Measurements from ENCODE around the gene ABCB11. TPM values are rescaled to one million over a fixed set of nuclear protein-coding genes. Genes with fewer than 3 reads are reported as not detected.
"Not testable (repeated sequence)": the region's sequence is repeated elsewhere in the genome, so short reads cannot be mapped to it uniquely, and the experiment has no call there.

Gene ABCB11
- total RNA-seq, 1 donor, result 0.42 TPM

GRCh38 chr2:169026056-169026455 is 5.1 kb downstream of the ABCB11 start:
- Histone ChIP-seq H3K27me3 (ENCODE audit: insufficient read depth, low read length) (no peaks in the 10 kb centered on the region), H3K9me3 (ENCODE audit: low read depth, low read length) (no peaks in the 10 kb centered on the region), H3K4me3 (ENCODE audit: low read length) (no peak overlapping the region), H3K4me1 (ENCODE audit: insufficient read depth, low read length) (peaks cover 4% of the 10 kb centered on the region)

- peaks cover 4% of the 10 kb centered on the region for H3K4me1 ChIP-seq (ENCODE audit: insufficient read depth, low read length)
- no peaks in the 10 kb centered on the region for H3K9me3 ChIP-seq (ENCODE audit: low read depth, low read length)
- H3K27me3 ChIP-seq (ENCODE audit: insufficient read depth, low read length), result no peaks in the 10 kb centered on the region
- no peak overlapping the region for H3K4me3 ChIP-seq (ENCODE audit: low read length)
Observed at GRCh38 chr2:169023161-169023560, 8.0 kb downstream of the ABCB11 start.

- H3K9me3 ChIP-seq (ENCODE audit: low read depth, low read length), result no peaks in the 10 kb centered on the region
Observed at GRCh38 chr2:169018390-169018789, 12.7 kb downstream of the ABCB11 start.

GRCh38 chr2:169015943-169016342 is 15.2 kb downstream of the ABCB11 start:
- Histone ChIP-seq H3K9me3 (ENCODE audit: low read depth, low read length) (no peaks in the 10 kb centered on the region), H3K27me3 (ENCODE audit: insufficient read depth, low read length) (no peaks in the 10 kb centered on the region), H3K4me3 (ENCODE audit: low read length) (no peak overlapping the region), H3K4me1 (ENCODE audit: insufficient read depth, low read length) (peaks cover 20% of the 10 kb centered on the region)

More at GRCh38 chr2:169018390-169018789, 12.7 kb downstream of the ABCB11 start:
- no peaks in the 10 kb centered on the region for H3K27me3 ChIP-seq (ENCODE audit: insufficient read depth, low read length)
- H3K4me3 ChIP-seq (ENCODE audit: low read length), result no peak overlapping the region
- H3K4me1 ChIP-seq (ENCODE audit: insufficient read depth, low read length), result peaks cover 20% of the 10 kb centered on the region

- Histone ChIP-seq H3K9me3 (ENCODE audit: low read depth, low read length) (no peaks in the 10 kb centered on the region), H3K27me3 (ENCODE audit: insufficient read depth, low read length) (no peaks in the 10 kb centered on the region), H3K4me3 (ENCODE audit: low read length) (no peak overlapping the region), H3K4me1 (ENCODE audit: insufficient read depth, low read length) (peaks cover 20% of the 10 kb centered on the region)
Observed at GRCh38 chr2:169014780-169015179, 16.3 kb downstream of the ABCB11 start.

GRCh38 chr2:169013628-169014026 is 17.5 kb downstream of the ABCB11 start:
- no peaks in the 10 kb centered on the region for H3K9me3 ChIP-seq (ENCODE audit: low read depth, low read length)
- H3K4me1 ChIP-seq (ENCODE audit: insufficient read depth, low read length), result peaks cover 20% of the 10 kb centered on the region
- H3K4me3 ChIP-seq (ENCODE audit: low read length), result no peak overlapping the region
- H3K27me3 ChIP-seq (ENCODE audit: insufficient read depth, low read length), result no peaks in the 10 kb centered on the region

GRCh38 chr2:169012812-169013627 is 18.1 kb downstream of the ABCB11 start:
- Histone ChIP-seq H3K4me3 (ENCODE audit: low read length) (no peak overlapping the region), H3K4me1 (ENCODE audit: insufficient read depth, low read length) (peaks cover 20% of the 10 kb centered on the region), H3K27me3 (ENCODE audit: insufficient read depth, low read length) (no peaks in the 10 kb centered on the region), H3K9me3 (ENCODE audit: low read depth, low read length) (no peaks in the 10 kb centered on the region)

- peaks cover 20% of the 10 kb centered on the region for H3K4me1 ChIP-seq (ENCODE audit: insufficient read depth, low read length)
- not testable (repeated sequence) for H3K9me3 ChIP-seq (ENCODE audit: low read depth, low read length); H3K27me3 ChIP-seq (ENCODE audit: insufficient read depth, low read length); H3K4me3 ChIP-seq (ENCODE audit: low read length)
Observed at GRCh38 chr2:169012191-169012792, 18.8 kb downstream of the ABCB11 start.

- Histone ChIP-seq H3K27me3 (ENCODE audit: insufficient read depth, low read length) (no peaks in the 10 kb centered on the region), H3K9me3 (ENCODE audit: low read depth, low read length) (no peaks in the 10 kb centered on the region), H3K4me1 (ENCODE audit: insufficient read depth, low read length) (peaks cover 20% of the 10 kb centered on the region), H3K4me3 (ENCODE audit: low read length) (no peak overlapping the region)
Observed at GRCh38 chr2:169011698-169012097, 19.4 kb downstream of the ABCB11 start.

- no peaks in the 10 kb centered on the region for H3K9me3 ChIP-seq (ENCODE audit: low read depth, low read length)
- H3K4me3 ChIP-seq (ENCODE audit: low read length), result no peak overlapping the region
- H3K4me1 ChIP-seq (ENCODE audit: insufficient read depth, low read length), result peaks cover 17% of the 10 kb centered on the region
- H3K27me3 ChIP-seq (ENCODE audit: insufficient read depth, low read length), result no peaks in the 10 kb centered on the region
Observed at GRCh38 chr2:169010633-169011460, 20.3 kb downstream of the ABCB11 start.

GRCh38 chr2:169009865-169010579 is 21.1 kb downstream of the ABCB11 start:
- H3K4me3 ChIP-seq (ENCODE audit: low read length), result no peak overlapping the region
- H3K9me3 ChIP-seq (ENCODE audit: low read depth, low read length), result no peaks in the 10 kb centered on the region
- peaks cover 8% of the 10 kb centered on the region for H3K4me1 ChIP-seq (ENCODE audit: insufficient read depth, low read length)
- no peaks in the 10 kb centered on the region for H3K27me3 ChIP-seq (ENCODE audit: insufficient read depth, low read length)

GRCh38 chr2:169007941-169008340 is 23.2 kb downstream of the ABCB11 start:
- Histone ChIP-seq H3K4me1 (ENCODE audit: insufficient read depth, low read length) (no peaks in the 10 kb centered on the region), H3K27me3 (ENCODE audit: insufficient read depth, low read length) (no peaks in the 10 kb centered on the region)

GRCh38 chr2:169007356-169007755 is 23.8 kb downstream of the ABCB11 start:
- H3K27me3 ChIP-seq (ENCODE audit: insufficient read depth, low read length), result no peaks in the 10 kb centered on the region
- H3K4me1 ChIP-seq (ENCODE audit: insufficient read depth, low read length), result no peaks in the 10 kb centered on the region
- H3K9me3 ChIP-seq (ENCODE audit: low read depth, low read length), result no peaks in the 10 kb centered on the region
- H3K4me3 ChIP-seq (ENCODE audit: low read length), result no peak overlapping the region

More at GRCh38 chr2:169007941-169008340, 23.2 kb downstream of the ABCB11 start:
- no peak overlapping the region for H3K4me3 ChIP-seq (ENCODE audit: low read length)
- H3K9me3 ChIP-seq (ENCODE audit: low read depth, low read length), result no peaks in the 10 kb centered on the region

- Histone ChIP-seq H3K9me3 (ENCODE audit: low read depth, low read length) (no peaks in the 10 kb centered on the region), H3K4me1 (ENCODE audit: insufficient read depth, low read length) (no peaks in the 10 kb centered on the region), H3K4me3 (ENCODE audit: low read length) (no peak overlapping the region), H3K27me3 (ENCODE audit: insufficient read depth, low read length) (no peaks in the 10 kb centered on the region)
Observed at GRCh38 chr2:169006665-169007064, 24.5 kb downstream of the ABCB11 start.

Measured in mononuclear cell (primary cell).